Neural crest cell (in vitro differentiated cells): Measurements from ENCODE around the gene NRXN3. TPM values are rescaled to one million over a fixed set of nuclear protein-coding genes. Genes with fewer than 3 reads are reported as not detected.
A peak's percentile ranks its signal among the peaks of the same experiment; 100 is the strongest.

Experiments
- DNase-seq: peaks from one replicate; pipeline ENCODE4 v3.0.0; 2021; ENCODE audit warnings: low read depth, mixed read lengths, low spot score
- H3K27ac Mint-ChIP-seq: one replicate; pipeline ENCODE4 v1.8.0; 2021; ENCODE audit warnings: mild to moderate bottlenecking, mixed read lengths; ENCODE audit not compliant: unreplicated experiment
- H3K27me3 Mint-ChIP-seq: 2 replicates; pipeline ENCODE4 v1.8.0; 2021; ENCODE audit warnings: low read depth, mild to moderate bottlenecking, mixed read lengths
- H3K36me3 Mint-ChIP-seq: 2 replicates; pipeline ENCODE4 v1.8.0; 2021; ENCODE audit warnings: low read depth, mild to moderate bottlenecking, mixed read lengths
- H3K4me1 Mint-ChIP-seq: 2 replicates; pipeline ENCODE4 v1.8.0; 2021; ENCODE audit warnings: mixed read lengths
- H3K4me3 Mint-ChIP-seq: one replicate; pipeline ENCODE4 v1.8.0; 2021; ENCODE audit warnings: mild to moderate bottlenecking, mixed read lengths
- H3K9me3 Mint-ChIP-seq: 2 replicates; pipeline ENCODE4 v1.8.0; 2021; ENCODE audit warnings: mixed read lengths
- CTCF ChIP-seq: fragments of 200-600 bp; sonication (generic); conservative IDR thresholded peaks from 2 replicates; pipeline ENCODE4 v1.5.0; 2021; ENCODE audit warnings: antibody characterized with exemption, mild to moderate bottlenecking
- total RNA-seq: library from RNA; stranded (reverse); gene quantifications from 2 replicates; pipeline ENCODE4 v1.2.1, GENCODE V29; 2021

NRXN3 gene
- total RNA-seq, 1 donor from 2014 or later = 2.5 TPM

GRCh38 chr14:79528828-79529416 lies 1358.7 kb downstream of the NRXN3 start:
- H3K9me3 Mint-ChIP-seq = no peaks in the 10 kb centered on the region
- peak overlapping the region; percentile 35 for H3K27ac Mint-ChIP-seq
- no peak overlapping the region for H3K4me3 Mint-ChIP-seq

GRCh38 chr14:79530555-79530954 lies 1360.4 kb downstream of the NRXN3 start:
- no peaks in the 10 kb centered on the region for H3K36me3 Mint-ChIP-seq
- H3K4me3 Mint-ChIP-seq = no peak overlapping the region
- no peaks in the 10 kb centered on the region for H3K27me3 Mint-ChIP-seq
- H3K4me1 Mint-ChIP-seq = peaks cover 6% of the 10 kb centered on the region
- H3K27ac Mint-ChIP-seq = no peak overlapping the region
- TF ChIP-seq CTCF = no peak
- DNase-seq = no peak
- H3K9me3 Mint-ChIP-seq = no peaks in the 10 kb centered on the region

More at GRCh38 chr14:79528828-79529416, 1358.7 kb downstream of the NRXN3 start:
- Mint-ChIP-seq H3K36me3 (no peaks in the 10 kb centered on the region), H3K27me3 (no peaks in the 10 kb centered on the region), H3K4me1 (peaks cover 6% of the 10 kb centered on the region)
- DNase-seq = no peak
- TF ChIP-seq CTCF = no peak

- H3K27me3 Mint-ChIP-seq = no peaks in the 10 kb centered on the region
- no peak for DNase-seq
- no peak overlapping the region for H3K27ac Mint-ChIP-seq
- TF ChIP-seq CTCF = no peak
- peaks cover 2% of the 10 kb centered on the region for H3K36me3 Mint-ChIP-seq
- H3K4me1 Mint-ChIP-seq = no peaks in the 10 kb centered on the region
- H3K9me3 Mint-ChIP-seq = peaks cover 8% of the 10 kb centered on the region
- H3K4me3 Mint-ChIP-seq = no peak overlapping the region
These were observed 1364.7 kb downstream of the NRXN3 start for GRCh38 chr14:79534703-79535353.

GRCh38 chr14:79540394-79540793 lies 1370.2 kb downstream of the NRXN3 start:
- TF ChIP-seq CTCF = no peak
- peaks cover 2% of the 10 kb centered on the region for H3K36me3 Mint-ChIP-seq
- peaks cover 6% of the 10 kb centered on the region for H3K4me1 Mint-ChIP-seq
- no peaks in the 10 kb centered on the region for H3K27me3 Mint-ChIP-seq
- H3K9me3 Mint-ChIP-seq = peaks cover 14% of the 10 kb centered on the region
- no peak for DNase-seq
- no peak overlapping the region for H3K27ac Mint-ChIP-seq
- no peak overlapping the region for H3K4me3 Mint-ChIP-seq

- no peak for TF ChIP-seq CTCF
These were observed 1371.9 kb downstream of the NRXN3 start for GRCh38 chr14:79542121-79542520.

More at GRCh38 chr14:79542121-79542520, 1371.9 kb downstream of the NRXN3 start:
- H3K36me3 Mint-ChIP-seq = no peaks in the 10 kb centered on the region
- H3K27me3 Mint-ChIP-seq = no peaks in the 10 kb centered on the region
- H3K4me1 Mint-ChIP-seq = peaks cover 6% of the 10 kb centered on the region
- H3K9me3 Mint-ChIP-seq = peaks cover 5% of the 10 kb centered on the region
- no peak for DNase-seq
- H3K4me3 Mint-ChIP-seq = no peak overlapping the region
- H3K27ac Mint-ChIP-seq = no peak overlapping the region
